IPS-NIHi11 (cell line): ENCODE measurements around the gene ADAMTS17.
"Not testable (repeated sequence)": the region's sequence is repeated elsewhere in the genome, so short reads cannot be mapped to it uniquely, and the experiment has no call there.

Experiments used
- DNase-seq: peaks from one replicate; pipeline ENCODE4 v3.0.0; 2012; ENCODE audit warnings: mixed read lengths, low spot score

ADAMTS17 gene

DNA sequence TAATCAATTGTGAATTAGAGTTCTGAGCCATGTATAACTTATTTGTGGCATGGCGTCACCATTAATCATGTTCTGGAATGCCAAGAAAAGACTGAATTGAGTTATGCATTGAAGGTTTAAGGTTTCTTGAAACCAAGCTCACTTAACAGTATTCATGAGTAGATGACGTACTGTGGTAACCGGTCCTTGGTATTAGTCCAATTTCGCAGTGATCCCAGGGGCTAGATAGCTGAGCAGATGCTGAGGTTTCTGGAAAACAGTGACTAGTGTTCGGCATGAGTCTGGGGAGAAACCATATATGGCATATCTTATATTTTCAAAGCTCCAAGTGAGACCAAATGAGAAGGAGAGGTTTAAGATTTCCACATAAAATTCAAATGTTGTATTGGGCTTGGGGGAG is 390.3 kb downstream of the ADAMTS17 start:
- DNase-seq, result no peak

DNA sequence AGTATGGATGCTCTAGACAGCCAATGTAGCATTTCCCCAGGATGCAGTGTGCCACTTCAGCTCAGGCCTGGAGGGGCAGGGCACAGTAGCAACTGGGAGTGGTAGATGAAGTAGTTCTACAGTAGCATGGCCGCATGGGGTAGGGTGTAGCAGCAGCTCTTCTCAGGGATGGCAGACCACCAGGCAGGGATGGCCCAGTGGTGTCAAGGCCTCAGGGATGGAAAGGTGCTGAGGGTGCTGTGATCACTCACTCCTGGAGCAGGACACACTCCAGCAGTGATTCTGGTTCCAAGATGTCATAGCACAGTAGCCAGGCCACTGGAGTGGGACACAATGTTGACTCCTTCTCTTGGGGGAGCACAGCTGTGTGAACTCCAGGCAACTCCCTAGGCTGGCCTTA is 397.6 kb downstream of the ADAMTS17 start:
- DNase-seq, result no peak

DNA sequence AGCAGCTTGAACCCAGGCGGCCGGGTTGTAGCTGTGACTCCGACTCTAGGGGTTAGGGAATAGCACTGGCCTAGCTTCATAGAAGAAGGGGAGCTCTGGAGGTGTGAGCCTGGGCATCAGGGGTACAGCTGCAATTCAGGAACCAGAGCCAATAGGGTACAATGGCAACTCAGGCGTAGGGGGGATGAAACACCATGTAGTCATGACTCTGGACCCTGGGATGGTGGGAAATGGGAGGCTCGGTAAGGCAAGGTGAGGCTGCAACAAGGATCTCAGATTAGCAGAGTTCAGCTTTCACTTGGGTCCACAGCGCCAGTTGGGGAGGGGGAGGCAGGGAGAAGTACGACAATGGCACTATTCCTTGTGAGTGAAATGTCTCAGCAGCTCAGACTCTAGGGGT is 398.3 kb downstream of the ADAMTS17 start:
- DNase-seq, result peak; percentile 0

DNA sequence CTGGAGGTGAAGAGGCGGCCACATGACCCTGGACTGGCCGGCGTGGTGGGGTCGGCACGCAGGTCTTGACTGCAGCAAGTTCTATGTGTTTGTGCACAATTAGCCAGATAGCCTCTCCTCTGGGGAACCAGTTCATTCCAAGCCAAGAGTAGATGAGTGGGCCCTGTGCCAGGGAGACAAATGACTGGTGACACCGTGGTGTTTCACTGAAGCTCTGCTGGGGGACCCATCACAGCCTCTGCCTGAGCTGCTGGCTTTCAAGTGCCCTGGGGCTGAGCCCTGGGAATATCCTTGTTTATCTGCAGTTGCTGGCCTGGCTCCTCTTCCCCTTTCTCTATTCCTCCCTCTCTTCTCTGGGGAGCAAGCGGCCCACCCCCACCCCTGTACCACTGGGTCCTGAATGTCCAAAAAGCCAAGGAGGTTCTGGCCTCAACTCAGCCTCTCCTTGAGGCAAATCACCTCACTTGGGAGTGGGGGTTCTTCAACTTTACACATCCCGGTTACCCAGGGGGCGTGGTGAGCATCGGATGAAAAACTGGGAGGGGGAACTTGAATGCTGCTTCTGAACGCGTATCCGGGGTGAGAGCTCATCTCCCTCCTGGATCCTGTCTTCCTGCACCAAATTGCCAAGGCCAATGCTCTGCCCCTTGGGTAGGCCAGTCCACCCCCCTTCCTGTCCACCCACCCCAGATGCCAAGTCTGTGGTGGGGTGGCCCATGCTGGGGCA is 408.9 kb downstream of the ADAMTS17 start:
- DNase-seq, result no peak

DNA sequence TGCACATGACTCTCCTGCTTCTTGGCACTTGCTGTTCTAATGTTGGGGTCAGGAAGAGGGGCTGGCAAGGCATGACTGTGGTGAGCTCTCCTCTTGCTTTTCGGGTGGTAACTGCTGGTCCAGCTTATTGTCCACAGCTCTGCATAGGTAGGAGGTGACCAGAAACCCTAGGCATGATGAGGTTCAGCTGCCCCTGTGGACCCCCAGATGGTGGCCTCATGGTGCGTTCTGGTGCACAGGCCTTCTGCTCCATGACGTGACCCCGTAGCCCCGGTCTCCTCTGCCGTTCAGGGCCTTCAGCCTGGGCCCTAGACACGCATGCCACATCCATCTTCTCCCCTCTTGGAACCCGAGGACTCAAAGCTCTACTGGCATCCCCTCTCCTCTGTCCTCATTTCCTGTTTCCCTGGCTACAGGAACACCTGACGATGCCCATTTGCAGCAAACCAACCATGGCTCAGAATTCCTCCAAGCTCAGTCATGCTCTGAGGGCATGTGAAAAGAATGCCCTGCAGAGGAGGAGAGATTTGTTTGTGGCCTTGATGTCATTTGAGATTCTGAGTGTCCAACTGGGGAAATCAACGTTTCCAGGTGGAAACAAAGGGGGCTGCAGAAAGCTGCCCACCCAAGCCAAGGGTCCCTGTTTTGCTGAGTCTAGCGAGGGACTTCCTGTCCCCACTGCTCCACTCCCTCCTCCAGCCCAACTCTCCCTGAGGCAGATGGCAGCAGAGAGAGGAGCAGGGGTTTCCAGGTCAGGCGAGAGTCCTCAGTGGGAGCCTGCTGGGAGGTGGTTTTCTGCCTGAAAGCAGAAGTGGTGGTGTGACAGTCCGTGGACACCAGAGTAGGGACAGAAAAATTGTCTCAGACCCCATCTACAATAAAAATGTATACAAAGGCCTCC is 409.8 kb downstream of the ADAMTS17 start:
- no peak for DNase-seq

DNA sequence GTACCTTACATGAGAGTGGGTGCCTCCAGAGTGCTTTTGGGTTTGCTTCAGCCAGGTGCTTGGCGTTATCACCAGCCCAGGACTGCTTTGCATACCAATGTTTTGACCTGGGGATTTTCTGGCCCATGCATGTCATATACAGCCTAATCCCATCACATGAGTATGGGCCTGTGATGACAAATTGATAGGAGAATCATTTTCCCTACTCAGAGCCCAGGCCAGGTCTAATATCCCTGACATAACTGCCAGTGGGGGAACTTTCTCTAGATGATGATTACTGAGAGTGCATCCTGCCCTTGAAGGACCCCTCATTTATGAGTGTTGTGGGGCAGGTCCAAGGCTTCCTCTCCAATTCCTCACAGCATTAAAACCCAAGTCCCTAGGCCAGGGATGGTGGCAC is 411.1 kb downstream of the ADAMTS17 start:
- no peak for DNase-seq

DNA sequence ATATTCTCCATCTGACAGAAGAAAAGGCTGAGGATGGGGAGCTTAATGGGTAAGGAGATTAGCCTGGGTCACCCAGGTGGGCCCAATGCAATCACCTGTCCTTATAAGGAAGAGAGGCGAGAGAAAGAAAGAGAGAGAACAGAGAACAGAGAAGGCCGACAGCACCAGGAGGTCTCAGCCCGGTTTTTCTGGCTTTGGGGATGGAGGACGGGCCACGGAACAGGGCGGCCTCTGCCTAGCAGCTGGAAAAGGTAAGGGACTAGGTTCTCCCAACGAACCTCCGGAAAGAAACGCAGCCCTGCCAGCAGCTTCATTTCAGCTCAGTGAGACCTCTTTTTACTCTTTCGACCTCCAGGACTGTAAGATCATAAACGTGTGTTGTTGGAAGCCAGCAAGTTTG is 412.5 kb downstream of the ADAMTS17 start:
- DNase-seq, result peak; percentile 42

DNA sequence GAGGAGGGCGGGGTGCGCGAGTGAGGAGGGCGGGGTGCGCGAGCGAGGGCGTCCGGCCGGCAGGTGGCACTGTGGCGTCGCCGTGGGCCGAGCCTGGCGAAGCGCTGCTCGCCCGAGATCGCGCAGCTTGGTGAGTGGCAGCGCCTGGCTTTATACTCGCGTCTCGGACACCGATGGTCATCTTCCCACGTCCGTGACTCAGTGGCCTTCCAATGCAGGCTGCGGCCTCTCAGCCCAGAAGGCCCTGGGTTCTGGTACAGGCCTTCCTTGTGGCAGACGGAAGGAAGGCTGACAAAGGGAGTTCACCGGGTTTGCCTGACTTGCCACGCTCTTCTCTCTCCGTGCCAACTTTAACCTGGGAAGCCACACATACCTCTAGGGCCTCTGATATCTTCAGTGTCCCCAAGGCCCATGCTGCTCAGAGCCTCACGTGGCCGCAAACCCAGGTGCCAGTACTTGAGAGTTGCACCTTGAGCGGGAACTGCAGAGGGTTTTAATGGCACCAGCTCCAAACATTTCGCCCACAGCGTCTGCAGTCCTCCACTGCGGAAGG is 413.3 kb downstream of the ADAMTS17 start:
- DNase-seq, result peak; percentile 71

DNA sequence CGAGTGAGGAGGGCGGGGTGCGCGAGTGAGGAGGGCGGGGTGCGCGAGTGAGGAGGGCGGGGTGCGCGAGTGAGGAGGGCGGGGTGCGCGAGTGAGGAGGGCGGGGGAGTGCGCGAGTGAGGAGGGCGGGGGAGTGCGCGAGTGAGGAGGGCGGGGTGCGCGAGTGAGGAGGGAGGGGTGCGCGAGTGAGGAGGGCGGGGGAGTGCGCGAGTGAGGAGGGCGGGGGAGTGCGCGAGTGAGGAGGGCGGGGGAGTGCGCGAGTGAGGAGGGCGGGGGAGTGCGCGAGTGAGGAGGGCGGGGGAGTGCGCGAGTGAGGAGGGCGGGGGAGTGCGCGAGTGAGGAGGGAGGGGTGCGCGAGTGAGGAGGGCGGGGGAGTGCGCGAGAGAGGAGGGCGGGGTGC is 415.2 kb downstream of the ADAMTS17 start:
- not testable (repeated sequence) for DNase-seq

DNA sequence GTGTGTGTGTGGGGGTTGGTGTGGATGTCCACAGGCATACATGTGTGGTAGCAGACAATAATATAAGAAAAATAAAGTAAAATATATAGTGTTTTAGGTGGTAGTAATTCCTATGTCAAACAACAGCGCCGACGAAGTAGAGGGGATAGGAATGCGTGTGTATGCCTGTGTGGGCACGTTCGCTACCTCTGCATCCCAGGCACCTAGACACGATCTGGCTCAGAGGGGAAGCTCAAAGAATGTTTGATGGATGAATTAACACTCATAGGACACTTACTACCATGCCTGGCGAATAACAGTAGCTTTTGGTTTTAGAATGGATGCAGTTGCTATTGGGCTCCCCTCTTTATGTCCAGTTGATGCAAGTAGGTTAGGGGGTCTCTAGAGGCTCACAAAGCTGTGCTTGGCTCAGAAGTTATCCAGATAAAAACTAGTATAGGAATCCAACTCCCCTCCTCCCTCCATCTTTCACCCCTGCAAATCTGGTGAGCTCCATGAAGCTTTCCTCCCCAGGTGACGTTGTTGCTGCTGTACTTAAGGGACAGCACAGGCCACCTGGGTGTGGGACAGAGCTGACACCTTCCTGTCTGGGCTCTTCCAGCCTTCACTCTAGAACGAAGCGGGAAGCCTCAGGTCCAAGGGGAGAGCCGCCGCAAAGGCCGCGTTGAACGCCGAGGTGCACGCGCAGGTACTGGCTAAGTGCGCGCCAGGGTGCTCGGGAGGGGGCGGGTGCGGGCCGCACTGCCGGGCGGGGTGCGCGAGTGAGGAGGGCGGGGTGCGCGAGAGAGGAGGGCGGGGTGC is 415.9 kb downstream of the ADAMTS17 start:
- peak; percentile 57 for DNase-seq

DNA sequence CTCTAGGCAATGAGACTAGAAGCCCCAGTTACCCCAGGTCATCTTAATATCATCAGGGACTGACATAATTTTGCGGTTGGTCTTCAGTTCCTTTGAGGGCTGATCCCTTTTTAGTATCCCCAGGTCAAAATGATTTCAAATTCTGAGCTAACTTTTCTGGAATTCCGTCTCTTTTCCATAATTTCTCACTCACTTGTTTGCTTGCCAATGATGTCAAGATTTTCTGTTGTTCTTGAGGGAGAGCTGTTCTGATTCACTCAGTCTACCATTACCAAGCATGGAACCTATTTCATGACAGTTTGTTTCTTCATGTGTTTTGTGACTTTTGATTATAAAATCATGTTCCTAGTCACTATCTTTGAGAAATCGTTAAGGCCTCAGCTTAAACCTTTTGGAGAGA is 418.1 kb downstream of the ADAMTS17 start:
- DNase-seq, result no peak
